ENCODE measurements around the gene CHMP1A.

Gene CHMP1A

GRCh38 chr16:89624777-89625761, 32.4 kb downstream of the CHMP1A start:
- DNase-seq (ENCODE audit: low spot score), result no peak

GRCh38 chr16:89623511-89624261, 33.8 kb downstream of the CHMP1A start:
- peak; percentile 60 for DNase-seq (ENCODE audit: low spot score)

GRCh38 chr16:89621698-89622409, 35.7 kb downstream of the CHMP1A start:
- no peak for DNase-seq (ENCODE audit: low spot score)

- DNase-seq (ENCODE audit: low spot score), result no peak
Measured at GRCh38 chr16:89621136-89621697, 36.3 kb downstream of the CHMP1A start.

- no peak for DNase-seq (ENCODE audit: low spot score)
Measured at GRCh38 chr16:89620406-89620841, 37.1 kb downstream of the CHMP1A start.

GRCh38 chr16:89619840-89620239, 37.7 kb downstream of the CHMP1A start:
- peak; percentile 67 for DNase-seq (ENCODE audit: low spot score)

GRCh38 chr16:89618109-89618998, 39.2 kb downstream of the CHMP1A start:
- no peak for DNase-seq (ENCODE audit: low spot score)

- DNase-seq (ENCODE audit: low spot score), result no peak
Measured at GRCh38 chr16:89617036-89617435, 40.5 kb downstream of the CHMP1A start.

GRCh38 chr16:89616623-89617022, 40.9 kb downstream of the CHMP1A start:
- no peak for DNase-seq (ENCODE audit: low spot score)

- peak; percentile 75 for DNase-seq (ENCODE audit: low spot score)
Measured at GRCh38 chr16:89615596-89616090, 41.9 kb downstream of the CHMP1A start.

- no peak for DNase-seq (ENCODE audit: low spot score)
Measured at GRCh38 chr16:89615176-89615575, 42.3 kb downstream of the CHMP1A start.

- no peak for DNase-seq (ENCODE audit: low spot score)
Measured at GRCh38 chr16:89613954-89614459, 43.5 kb downstream of the CHMP1A start.

- no peak for DNase-seq (ENCODE audit: low spot score)
Measured at GRCh38 chr16:89613231-89613953, 44.1 kb downstream of the CHMP1A start, which contains the start of gene DPEP1. Gene DPEP1, plus strand, starts transcription at chr16:89613642. Its CDS starts 16,769 bp downstream, at chr16:89630411.

GRCh38 chr16:89612415-89613166, 44.9 kb downstream of the CHMP1A start:
- no peak for DNase-seq (ENCODE audit: low spot score)

- no peak for DNase-seq (ENCODE audit: low spot score)
Measured at GRCh38 chr16:89610108-89610453, 47.4 kb downstream of the CHMP1A start.

GRCh38 chr16:89607937-89608740, 49.4 kb downstream of the CHMP1A start:
- no peak for DNase-seq (ENCODE audit: low spot score)

- DNase-seq (ENCODE audit: low spot score), result no peak
Measured at GRCh38 chr16:89607453-89607852, 50.1 kb downstream of the CHMP1A start.

GRCh38 chr16:89606006-89606405, 51.5 kb downstream of the CHMP1A start:
- DNase-seq (ENCODE audit: low spot score), result no peak
